HepG2 (cell line): ENCODE results near the gene RNF208. TPM values are rescaled to one million over a fixed set of nuclear protein-coding genes. Genes with fewer than 3 reads are reported as not detected.
A peak's percentile ranks its signal among the peaks of the same experiment; 100 is the strongest.

Experiments used
- CREM ChIP-seq, 2 experiments: sonication (generic) in 1 of 2; formaldehyde crosslinking in 1 of 2; IDR thresholded peaks; 2 replicates each; pipeline versions ENCODE4 v1.4.0 to v1.6.1; 2016 to 2020; ENCODE audit warnings: antibody characterized with exemption in 1 of 2, mild to moderate bottlenecking in 1 of 2, missing genetic modification reagents in 1 of 2
- DNMT3B ChIP-seq: conservative IDR thresholded peaks from 2 replicates; pipeline ENCODE4 v1.6.1; 2016; ENCODE audit warnings: missing biosample characterization, control low read depth
- FOSL1 ChIP-seq: sonication (generic); formaldehyde crosslinking; IDR thresholded peaks from 2 replicates; pipeline ENCODE4 v1.9.0; 2021; ENCODE audit warnings: missing genetic modification reagents, borderline replicate concordance
- KDM1A ChIP-seq: IDR thresholded peaks from 2 replicates; pipeline ENCODE4 v1.6.1; 2016; ENCODE audit warnings: missing compliant biosample characterization
- NCOR1 ChIP-seq: fragments of 200-600 bp; sonication (generic); IDR thresholded peaks from 2 replicates; pipeline ENCODE4 v1.7.0; 2017; ENCODE audit warnings: antibody characterized with exemption, low read length, borderline replicate concordance
- POGZ ChIP-seq: sonication (generic); formaldehyde crosslinking; IDR thresholded peaks from 2 replicates; pipeline ENCODE4 v1.4.0; 2020; ENCODE audit warnings: mild to moderate bottlenecking, missing genetic modification reagents
- TCF7 ChIP-seq: sonication (generic); IDR thresholded peaks from 2 replicates; pipeline ENCODE4 v1.6.1; 2016; ENCODE audit warnings: antibody characterized with exemption, low read depth
- YEATS2 ChIP-seq: sonication (generic); formaldehyde crosslinking; IDR thresholded peaks from 2 replicates; pipeline ENCODE4 v1.4.0; 2020; ENCODE audit warnings: missing genetic modification reagents, borderline replicate concordance
- YEATS4 ChIP-seq: sonication (generic); formaldehyde crosslinking; IDR thresholded peaks from 2 replicates; pipeline ENCODE4 v1.4.0; 2020; ENCODE audit warnings: missing genetic modification reagents, borderline replicate concordance
- ZNF143 ChIP-seq: sonication (generic); formaldehyde crosslinking; IDR thresholded peaks from 2 replicates; pipeline ENCODE4 v1.4.0; 2020; ENCODE audit warnings: missing genetic modification reagents
- ZNF256 ChIP-seq: sonication (generic); formaldehyde crosslinking; conservative IDR thresholded peaks from 2 replicates; pipeline ENCODE4 v1.4.0; 2020; ENCODE audit warnings: missing genetic modification reagents
- ZNF550 ChIP-seq: sonication (generic); formaldehyde crosslinking; IDR thresholded peaks from 2 replicates; pipeline ENCODE4 v1.4.0; 2020; ENCODE audit warnings: mild to moderate bottlenecking, missing genetic modification reagents, borderline replicate concordance
- polyA plus RNA-seq, 8 experiments: library from polyadenylated mRNA; depleted of rRNA in 3 of 8; stranded (reverse) in 7 of 8; unstranded in 1 of 8; fragments of >200 nt; fragmentation: Illumina TruSeq in 4 of 8; extraction: Trizol in 4 of 8; gene quantifications; 2 replicates each; pipeline versions ENCODE4 v1.2.1 to v1.2.3, GENCODE V29; 2011 to 2016; ENCODE audit warnings: low read depth in 4 of 8, missing spikeins in 1 of 8, mixed read lengths in 1 of 8; ENCODE audit not compliant: insufficient read depth in 1 of 8
- total RNA-seq, 5 experiments: library from RNA; depleted of rRNA; stranded (reverse); fragments of >200 nt; fragmentation: Illumina TruSeq; extraction: Trizol; gene quantifications; 2 replicates each; pipeline ENCODE4 v1.2.3, GENCODE V29; 2016; ENCODE audit warnings: low read depth in 1 of 5
- TF ChIP-seq, protein P1 (sequence below): sonication (generic); formaldehyde crosslinking; IDR thresholded peaks from 2 replicates; pipeline ENCODE4 v1.4.0; 2020; ENCODE audit warnings: missing genetic modification reagents, mild to moderate bottlenecking, borderline replicate concordance
- TF ChIP-seq, protein P2 (sequence below): sonication (generic); formaldehyde crosslinking; IDR thresholded peaks from 2 replicates; pipeline ENCODE4 v1.5.1; 2020; ENCODE audit warnings: mild to moderate bottlenecking, missing genetic modification reagents
- TF ChIP-seq, protein P3 (sequence below): sonication (generic); formaldehyde crosslinking; IDR thresholded peaks from 2 replicates; pipeline ENCODE4 v1.9.0; 2022; ENCODE audit warnings: low read depth, missing genetic modification reagents
- TF ChIP-seq, protein P4 (sequence below): sonication (generic); formaldehyde crosslinking; IDR thresholded peaks from 2 replicates; pipeline ENCODE4 v1.5.0; 2020; ENCODE audit warnings: mild to moderate bottlenecking, missing genetic modification reagents
- TF ChIP-seq, protein P5 (sequence below): sonication (generic); formaldehyde crosslinking; IDR thresholded peaks from 2 replicates; pipeline ENCODE4 v1.4.0; 2020; ENCODE audit warnings: missing genetic modification reagents, borderline replicate concordance

Gene RNF208
- total and polyA plus RNA-seq, 2 of the 13 experiments (the other 11 are each of a cell fraction or from before 2014, with no cell fraction given) = 1.6 to 2.1 TPM

DNA sequence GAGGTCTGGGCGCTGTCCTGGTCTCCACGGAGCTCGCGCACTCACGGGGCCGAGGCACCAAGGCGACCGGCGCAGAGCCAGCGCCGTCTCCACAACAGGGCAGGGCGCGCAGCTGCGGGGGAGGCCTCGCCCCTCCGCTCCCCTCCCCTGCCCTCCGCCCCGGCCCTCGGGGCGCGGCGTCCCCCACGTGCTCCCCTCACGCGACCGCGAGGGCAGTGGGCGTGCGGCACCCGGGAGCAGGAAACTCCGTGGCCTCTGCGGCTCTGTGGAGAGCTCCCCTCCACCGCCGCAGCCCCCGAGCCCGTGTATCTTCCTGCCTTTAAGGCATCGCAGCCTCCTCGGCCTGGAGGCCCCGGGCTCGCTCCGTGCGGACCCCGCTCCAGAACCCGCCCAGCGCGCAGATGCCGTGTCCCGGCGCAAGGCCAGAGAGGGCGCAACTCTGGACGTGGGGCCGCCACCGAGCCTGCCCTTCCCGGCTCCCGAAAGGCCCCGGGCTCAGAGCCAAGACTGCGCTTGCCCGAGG, 18.3 kb upstream of the RNF208 start (continued):
- TF ChIP-seq, protein P1, sequence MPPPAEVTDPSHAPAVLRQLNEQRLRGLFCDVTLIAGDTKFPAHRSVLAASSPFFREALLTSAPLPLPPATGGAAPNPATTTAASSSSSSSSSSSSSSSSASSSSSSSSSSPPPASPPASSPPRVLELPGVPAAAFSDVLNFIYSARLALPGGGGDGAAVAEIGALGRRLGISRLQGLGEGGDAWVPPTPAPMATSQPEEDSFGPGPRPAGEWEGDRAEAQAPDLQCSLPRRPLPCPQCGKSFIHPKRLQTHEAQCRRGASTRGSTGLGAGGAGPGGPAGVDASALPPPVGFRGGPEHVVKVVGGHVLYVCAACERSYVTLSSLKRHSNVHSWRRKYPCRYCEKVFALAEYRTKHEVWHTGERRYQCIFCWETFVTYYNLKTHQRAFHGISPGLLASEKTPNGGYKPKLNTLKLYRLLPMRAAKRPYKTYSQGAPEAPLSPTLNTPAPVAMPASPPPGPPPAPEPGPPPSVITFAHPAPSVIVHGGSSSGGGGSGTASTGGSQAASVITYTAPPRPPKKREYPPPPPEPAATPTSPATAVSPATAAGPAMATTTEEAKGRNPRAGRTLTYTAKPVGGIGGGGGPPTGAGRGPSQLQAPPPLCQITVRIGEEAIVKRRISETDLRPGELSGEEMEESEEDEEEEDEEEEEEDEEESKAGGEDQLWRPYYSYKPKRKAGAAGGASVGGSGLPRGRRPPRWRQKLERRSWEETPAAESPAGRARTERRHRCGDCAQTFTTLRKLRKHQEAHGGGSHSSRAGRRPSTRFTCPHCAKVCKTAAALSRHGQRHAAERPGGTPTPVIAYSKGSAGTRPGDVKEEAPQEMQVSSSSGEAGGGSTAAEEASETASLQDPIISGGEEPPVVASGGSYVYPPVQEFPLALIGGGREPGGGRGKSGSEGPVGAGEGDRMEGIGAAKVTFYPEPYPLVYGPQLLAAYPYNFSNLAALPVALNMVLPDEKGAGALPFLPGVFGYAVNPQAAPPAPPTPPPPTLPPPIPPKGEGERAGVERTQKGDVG (CRISPR knock-in tag) = no peak
- TF ChIP-seq, protein P2, sequence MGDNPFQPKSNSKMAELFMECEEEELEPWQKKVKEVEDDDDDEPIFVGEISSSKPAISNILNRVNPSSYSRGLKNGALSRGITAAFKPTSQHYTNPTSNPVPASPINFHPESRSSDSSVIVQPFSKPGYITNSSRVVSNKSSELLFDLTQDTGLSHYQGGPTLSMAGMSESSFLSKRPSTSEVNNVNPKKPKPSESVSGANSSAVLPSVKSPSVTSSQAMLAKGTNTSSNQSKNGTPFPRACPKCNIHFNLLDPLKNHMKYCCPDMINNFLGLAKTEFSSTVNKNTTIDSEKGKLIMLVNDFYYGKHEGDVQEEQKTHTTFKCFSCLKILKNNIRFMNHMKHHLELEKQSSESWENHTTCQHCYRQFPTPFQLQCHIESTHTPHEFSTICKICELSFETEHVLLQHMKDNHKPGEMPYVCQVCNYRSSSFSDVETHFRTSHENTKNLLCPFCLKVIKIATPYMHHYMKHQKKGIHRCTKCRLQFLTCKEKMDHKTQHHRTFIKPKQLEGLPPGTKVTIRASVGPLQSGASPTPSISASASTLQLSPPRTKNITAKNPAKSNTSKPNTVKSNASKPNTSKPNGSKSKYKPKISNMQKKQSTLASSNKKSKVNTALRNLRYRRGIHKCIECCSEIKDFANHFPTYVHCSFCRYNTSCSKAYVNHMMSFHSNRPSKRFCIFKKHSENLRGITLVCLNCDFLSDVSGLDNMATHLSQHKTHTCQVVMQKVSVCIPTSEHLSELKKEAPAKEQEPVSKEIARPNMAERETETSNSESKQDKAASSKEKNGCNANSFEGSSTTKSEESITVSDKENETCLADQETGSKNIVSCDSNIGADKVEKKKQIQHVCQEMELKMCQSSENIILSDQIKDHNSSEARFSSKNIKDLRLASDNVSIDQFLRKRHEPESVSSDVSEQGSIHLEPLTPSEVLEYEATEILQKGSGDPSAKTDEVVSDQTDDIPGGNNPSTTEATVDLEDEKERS (CRISPR knock-in tag) = peak; percentile 54; the same call in 1 of the 2 replicates
- TF ChIP-seq TCF7 (no peak), NCOR1 (no peak), ZNF256 (0 out of 2 replicates have a peak, but pooled peaks have one; percentile 24), YEATS4 (peak; percentile 93), ZNF550 (CRISPR knock-in tag) (0 out of 2 replicates have a peak, but pooled peaks have one; percentile 92), DNMT3B (CRISPR knock-in tag) (no peak), YEATS2 (CRISPR knock-in tag) (no peak; the same call in 1 of the 2 replicates), POGZ (no peak; the same call in 1 of the 2 replicates), FOSL1 (CRISPR knock-in tag) (no peak), KDM1A (no peak), CREM (IDR thresholded peaks at IDR 0.05) (no peak), CREM (CRISPR knock-in tag; IDR thresholded peaks at IDR 0.05) (no peak), ZNF143 (CRISPR knock-in tag) (peak; percentile 71)
- TF ChIP-seq, protein P3, sequence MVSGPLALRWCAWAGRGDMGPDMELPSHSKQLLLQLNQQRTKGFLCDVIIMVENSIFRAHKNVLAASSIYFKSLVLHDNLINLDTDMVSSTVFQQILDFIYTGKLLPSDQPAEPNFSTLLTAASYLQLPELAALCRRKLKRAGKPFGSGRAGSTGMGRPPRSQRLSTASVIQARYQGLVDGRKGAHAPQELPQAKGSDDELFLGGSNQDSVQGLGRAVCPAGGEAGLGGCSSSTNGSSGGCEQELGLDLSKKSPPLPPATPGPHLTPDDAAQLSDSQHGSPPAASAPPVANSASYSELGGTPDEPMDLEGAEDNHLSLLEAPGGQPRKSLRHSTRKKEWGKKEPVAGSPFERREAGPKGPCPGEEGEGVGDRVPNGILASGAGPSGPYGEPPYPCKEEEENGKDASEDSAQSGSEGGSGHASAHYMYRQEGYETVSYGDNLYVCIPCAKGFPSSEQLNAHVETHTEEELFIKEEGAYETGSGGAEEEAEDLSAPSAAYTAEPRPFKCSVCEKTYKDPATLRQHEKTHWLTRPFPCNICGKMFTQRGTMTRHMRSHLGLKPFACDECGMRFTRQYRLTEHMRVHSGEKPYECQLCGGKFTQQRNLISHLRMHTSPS (CRISPR knock-in tag) = no peak
- TF ChIP-seq, protein P4, sequence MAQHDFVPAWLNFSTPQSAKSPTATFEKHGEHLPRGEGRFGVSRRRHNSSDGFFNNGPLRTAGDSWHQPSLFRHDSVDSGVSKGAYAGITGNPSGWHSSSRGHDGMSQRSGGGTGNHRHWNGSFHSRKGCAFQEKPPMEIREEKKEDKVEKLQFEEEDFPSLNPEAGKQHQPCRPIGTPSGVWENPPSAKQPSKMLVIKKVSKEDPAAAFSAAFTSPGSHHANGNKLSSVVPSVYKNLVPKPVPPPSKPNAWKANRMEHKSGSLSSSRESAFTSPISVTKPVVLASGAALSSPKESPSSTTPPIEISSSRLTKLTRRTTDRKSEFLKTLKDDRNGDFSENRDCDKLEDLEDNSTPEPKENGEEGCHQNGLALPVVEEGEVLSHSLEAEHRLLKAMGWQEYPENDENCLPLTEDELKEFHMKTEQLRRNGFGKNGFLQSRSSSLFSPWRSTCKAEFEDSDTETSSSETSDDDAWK (CRISPR knock-in tag) = no peak
- TF ChIP-seq, protein P5, sequence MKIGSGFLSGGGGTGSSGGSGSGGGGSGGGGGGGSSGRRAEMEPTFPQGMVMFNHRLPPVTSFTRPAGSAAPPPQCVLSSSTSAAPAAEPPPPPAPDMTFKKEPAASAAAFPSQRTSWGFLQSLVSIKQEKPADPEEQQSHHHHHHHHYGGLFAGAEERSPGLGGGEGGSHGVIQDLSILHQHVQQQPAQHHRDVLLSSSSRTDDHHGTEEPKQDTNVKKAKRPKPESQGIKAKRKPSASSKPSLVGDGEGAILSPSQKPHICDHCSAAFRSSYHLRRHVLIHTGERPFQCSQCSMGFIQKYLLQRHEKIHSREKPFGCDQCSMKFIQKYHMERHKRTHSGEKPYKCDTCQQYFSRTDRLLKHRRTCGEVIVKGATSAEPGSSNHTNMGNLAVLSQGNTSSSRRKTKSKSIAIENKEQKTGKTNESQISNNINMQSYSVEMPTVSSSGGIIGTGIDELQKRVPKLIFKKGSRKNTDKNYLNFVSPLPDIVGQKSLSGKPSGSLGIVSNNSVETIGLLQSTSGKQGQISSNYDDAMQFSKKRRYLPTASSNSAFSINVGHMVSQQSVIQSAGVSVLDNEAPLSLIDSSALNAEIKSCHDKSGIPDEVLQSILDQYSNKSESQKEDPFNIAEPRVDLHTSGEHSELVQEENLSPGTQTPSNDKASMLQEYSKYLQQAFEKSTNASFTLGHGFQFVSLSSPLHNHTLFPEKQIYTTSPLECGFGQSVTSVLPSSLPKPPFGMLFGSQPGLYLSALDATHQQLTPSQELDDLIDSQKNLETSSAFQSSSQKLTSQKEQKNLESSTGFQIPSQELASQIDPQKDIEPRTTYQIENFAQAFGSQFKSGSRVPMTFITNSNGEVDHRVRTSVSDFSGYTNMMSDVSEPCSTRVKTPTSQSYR = no peak
